ENCODE measurements around the gene PRMT3.
A peak's percentile ranks its signal among the peaks of the same experiment; 100 is the strongest.
"Not testable (repeated sequence)": the region's sequence is repeated elsewhere in the genome, so short reads cannot be mapped to it uniquely, and the experiment has no call there.

The PRMT3 gene

DNA sequence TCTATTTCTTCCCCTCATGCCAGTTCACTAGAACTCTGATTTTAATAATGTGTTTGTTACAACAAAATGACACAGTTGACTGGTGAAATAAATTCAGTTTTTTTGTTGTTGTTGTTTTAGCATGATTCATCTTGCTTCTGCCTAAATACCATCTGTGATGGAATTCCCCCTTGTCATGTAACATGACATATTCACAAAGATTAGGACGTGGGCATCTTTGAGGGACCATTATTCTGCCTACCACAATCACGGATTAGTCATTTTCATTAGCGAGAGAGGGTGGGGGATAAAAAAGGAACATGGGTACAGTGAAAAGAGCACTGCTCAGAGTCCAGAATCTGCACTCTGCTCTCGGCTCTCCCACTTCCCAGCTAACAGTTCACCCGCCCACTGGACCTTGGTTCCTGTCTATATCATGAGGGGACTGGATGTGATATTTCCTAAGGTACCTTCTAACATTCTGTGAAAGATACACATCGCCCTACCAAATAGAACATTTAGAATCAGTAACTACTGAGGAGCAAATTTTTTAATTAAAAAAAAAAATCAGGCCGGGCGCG is 12.7 kb upstream of the PRMT3 start:
- no peak for DNase-seq

- no peak for DNase-seq
Measured at GRCh38 chr11:20376162-20376730, 11.3 kb upstream of the PRMT3 start.

GRCh38 chr11:20385996-20386395 is 1.5 kb upstream of the PRMT3 start:
- not testable (repeated sequence) for DNase-seq

- peak; percentile 75 for DNase-seq
Measured at GRCh38 chr11:20388096-20389055, 860 bp downstream of the PRMT3 start.

DNA sequence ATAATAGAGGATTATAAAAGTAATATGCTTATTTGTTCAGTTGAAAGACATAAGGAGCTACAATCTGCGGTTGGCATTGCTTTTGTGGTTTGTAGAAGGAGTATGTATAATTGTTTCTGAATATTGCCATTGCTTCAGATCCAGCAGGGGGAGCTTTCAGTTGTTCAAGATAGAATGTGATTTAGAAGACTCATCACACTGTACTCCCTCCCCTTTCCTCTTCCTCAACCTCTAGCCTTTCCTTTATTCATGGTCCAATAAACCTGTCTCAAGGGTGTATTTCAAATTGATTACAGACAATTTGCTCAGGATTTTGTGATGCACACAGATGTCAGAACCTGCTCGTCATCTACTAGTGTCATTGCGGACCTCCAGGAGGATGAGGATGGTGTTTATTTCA is 9.8 kb downstream of the PRMT3 start:
- DNase-seq: peak; percentile 75

DNA sequence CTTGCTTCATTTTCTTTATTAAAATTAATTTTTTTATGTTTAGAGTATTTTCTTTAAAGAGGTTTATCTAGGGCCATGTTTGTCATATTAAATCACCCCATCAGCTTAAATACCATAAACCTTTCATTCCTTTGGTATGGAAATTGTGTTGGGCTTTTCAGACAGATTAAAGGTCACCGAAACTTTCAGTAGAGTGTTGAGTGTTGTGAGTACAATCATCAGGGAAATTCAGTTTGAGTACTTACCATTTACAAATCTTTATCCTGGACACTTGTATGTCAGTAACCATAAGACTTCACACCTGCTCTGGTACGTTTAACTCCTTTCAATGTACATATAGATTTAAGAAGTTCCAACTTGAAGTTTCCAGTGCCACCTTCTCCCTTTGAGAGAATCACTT is 12.0 kb downstream of the PRMT3 start:
- DNase-seq: no peak

DNA sequence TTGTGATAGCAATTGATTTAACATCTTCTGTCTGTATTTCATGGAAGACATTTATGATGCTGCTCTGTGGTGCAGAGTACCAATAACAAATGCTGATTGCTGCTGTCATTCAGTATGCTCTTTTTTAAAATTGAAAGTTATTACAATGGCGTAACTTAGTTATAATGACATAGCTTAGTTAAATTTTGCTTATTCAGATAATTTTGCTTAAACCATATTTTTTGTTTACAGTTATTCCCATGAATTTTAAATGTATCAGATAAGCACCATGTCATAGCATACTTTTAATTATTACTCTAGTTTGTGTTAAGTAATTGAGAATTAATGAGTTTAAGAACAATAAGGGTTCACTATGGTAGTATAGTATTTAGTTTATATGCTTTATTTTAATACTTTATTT is 15.5 kb downstream of the PRMT3 start:
- no peak for DNase-seq

DNA sequence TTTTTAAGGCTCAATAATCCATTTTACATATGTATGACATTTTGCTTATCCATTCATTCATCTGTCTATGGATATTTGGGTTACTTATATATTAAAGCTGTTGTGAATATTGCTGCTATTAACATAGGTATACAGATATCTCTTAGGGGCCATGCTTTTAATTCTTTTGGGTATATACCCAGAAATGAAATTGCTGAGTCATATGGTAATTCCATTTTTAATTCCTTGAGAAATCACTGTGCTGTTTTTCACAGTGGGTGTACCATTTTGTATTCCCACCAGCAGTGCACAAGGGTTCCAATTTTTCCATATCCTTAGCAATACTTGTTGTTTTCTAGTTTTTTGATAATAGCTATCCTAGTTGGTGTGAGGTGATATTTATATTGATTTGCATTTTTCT is 19.0 kb downstream of the PRMT3 start:
- DNase-seq: no peak

DNA sequence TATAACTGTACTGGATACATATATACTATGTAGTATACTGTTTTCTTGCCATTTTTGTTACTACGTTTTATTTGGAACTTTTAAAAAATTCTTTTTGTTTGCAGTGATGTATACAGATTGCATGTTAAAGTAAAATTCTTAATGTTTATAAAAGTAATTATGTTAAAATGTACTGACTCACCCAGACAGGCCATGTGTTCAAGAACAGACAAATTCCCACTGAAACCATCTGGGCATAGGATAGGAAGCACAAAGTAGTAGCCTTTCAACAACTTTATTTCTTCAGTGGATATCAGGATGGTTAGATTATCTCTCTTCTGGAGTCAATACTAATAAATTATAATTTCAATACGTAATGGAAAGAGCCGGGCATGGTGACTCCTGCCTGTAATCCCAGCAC is 19.8 kb downstream of the PRMT3 start:
- DNase-seq: no peak

- DNase-seq: no peak
Measured at GRCh38 chr11:20415432-20415831, 27.9 kb downstream of the PRMT3 start.

DNA sequence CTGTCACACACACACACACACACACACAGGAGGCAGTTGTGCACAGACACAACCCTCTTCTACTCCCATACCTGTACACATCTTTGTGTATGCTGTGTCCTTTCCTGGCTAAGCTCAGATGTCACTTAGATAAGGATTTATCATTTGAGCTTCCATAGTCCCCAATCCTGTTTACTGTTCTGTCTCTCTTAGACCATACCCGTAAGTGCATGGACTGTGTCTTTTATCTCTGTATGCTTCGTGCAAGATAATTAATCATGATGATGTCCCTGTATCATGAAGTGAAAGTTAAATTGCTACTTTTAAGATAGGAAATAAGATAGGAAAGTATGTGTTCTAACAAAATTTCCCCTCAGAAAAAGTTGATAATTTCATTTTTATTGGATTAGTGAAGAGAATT is 30.3 kb downstream of the PRMT3 start:
- DNase-seq: no peak

DNA sequence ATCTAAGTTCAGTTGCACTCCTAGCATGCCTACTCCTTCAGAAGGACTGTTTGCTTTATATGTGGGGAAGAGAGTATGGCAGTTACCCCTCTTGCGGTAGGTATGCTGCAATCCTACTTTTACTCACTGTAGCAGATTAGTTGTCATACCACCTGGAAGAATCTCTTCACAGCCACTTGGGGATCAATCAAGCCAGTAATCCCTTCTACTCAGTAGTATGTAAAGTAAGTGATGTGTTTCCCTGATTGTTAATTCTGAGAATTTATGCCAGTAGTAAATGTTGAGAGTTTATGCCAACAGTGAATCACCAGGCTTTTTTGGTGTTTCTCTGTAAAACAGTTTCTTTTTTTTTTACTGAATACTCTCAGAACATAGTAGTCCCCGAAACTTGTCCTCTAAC is 34.4 kb downstream of the PRMT3 start:
- DNase-seq: no peak

DNA sequence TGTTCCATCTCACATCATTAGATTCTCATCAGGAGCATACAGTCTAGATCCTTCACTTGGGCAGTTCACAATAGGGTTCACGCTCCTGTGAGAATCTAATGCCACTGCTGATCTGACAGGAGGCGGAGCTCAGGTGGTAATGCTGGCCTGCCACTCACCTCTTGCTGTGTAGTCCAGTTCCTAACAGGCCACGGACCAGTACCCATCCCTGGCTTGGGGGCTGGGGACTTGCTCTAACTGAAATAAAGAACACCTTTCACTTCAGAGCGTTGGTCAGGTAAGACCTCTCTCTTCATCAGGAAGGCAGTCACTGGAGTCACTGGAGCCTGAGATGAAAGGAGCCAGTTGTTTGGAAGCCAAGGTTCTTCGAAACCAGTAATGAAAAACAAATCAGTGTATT is 41.7 kb downstream of the PRMT3 start:
- DNase-seq: no peak

DNA sequence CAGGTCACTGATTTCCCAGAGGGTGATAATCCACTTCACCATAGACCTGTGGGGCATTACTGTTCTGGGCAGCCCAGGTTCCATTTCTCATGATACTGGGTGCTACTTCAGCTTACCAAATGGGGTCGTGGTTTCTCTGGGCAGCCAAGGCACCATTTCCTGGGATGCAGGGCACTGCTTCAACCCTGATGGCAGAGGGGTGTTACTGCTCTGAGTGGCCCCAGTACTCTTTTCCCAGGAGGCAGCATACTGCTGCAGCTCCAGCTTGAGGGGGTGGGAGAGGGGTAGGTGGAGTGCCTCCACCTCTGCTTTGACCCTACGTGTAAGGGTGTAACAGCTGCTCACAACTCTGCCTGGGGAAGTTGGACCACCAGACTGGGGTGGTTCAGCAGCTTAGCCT is 51.1 kb downstream of the PRMT3 start:
- no peak for DNase-seq

DNA sequence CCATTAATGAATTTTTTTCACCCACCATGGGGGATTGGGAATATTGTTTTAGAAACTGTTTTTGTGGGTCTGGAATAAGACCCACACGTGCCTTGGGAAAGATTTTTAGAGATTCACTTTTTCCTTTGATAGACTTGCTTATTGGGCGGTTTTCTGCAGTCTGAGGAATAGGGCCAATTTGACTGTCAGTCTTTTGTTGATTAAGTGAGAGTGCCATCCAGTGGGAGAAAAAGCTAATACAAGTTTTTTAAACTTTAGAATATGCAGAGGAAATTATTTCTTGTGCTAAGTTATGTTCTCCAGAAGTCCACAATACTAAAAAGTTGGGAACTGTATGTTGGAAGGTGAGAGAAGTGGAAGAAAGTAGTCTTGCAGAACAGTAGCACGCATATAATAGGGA is 56.1 kb downstream of the PRMT3 start:
- DNase-seq: peak; percentile 52

- no peak for DNase-seq
Measured at GRCh38 chr11:20444535-20444934, 57.0 kb downstream of the PRMT3 start.

- no peak for DNase-seq
Measured at GRCh38 chr11:20448834-20449233, 61.3 kb downstream of the PRMT3 start.

DNA sequence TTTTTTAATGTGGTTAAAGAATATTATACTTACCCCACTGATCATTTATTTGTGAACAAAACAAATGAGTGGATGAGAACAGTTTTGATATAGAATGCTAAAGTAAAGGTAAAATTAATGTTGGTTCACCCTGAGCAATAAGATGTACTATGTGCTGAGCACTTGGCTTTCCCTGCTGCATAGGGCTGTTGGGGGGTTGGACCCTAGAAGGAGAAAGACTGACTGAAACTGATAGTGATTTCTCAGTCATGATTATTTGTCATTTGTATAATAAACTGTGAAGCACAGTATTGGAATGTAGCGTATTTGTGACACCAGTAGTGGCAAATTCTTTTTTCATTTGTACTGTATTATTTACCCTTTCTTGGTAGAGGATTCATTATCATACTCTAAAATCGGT is 63.3 kb downstream of the PRMT3 start:
- DNase-seq: no peak

- DNase-seq: no peak
Measured at GRCh38 chr11:20451568-20451967, 64.1 kb downstream of the PRMT3 start.

DNA sequence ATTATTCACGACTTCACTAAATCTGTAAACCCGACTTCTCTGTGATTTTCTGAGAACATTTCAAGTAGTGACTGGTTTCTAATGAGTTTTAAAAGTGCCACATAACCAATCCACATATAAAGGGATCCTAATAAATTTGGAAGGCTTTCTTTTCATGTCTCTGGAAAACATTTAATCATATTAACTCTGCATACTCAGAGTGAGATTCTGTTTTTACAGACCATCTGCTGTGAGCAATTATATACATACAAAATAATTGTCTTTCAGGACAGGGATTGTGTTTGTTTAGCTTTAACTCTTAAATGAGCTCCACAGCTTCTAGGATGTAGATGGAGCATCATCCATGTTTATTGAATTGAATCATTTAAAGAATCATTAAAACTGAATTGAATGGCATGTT is 65.1 kb downstream of the PRMT3 start:
- no peak for DNase-seq

- DNase-seq: no peak
Measured at GRCh38 chr11:20453657-20454316, 66.3 kb downstream of the PRMT3 start.

DNA sequence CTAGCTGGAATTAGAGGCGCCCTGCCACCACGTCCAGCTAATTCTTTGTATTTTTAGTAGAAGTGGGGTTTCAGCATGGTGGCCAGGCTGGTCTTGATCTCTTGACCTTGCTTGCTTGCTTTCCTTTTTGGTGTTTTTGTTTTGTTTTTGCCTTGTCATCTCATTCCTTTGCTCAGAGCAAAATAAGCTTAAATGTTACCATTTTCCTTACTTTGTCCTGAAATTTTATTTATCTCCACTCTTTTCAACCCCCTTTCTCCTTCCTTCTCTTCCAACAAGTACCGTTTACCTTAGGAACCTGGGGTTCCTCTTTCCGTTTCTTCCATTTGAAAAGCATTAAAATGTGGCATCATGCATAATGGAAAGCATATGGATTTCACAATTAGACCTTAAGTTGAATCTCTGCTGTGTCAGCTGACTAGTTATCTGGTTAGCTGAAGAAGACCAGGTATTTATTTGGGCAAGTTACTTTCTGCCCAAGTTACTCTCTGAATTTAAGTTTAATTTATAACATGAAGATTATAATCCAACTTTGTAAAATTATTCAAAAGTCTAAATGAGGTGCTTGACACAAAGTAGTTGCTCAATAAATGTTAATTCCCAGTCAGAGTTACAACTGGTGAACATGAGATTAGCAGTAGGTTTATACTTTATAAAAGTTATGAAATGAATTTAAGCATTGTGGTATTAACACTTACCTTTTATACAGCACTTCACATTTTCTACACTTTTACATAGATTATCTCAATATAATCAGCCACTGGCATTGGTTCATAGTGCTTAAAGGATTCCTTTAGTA is 69.7 kb downstream of the PRMT3 start:
- no peak for DNase-seq

Data from DMS53 (cell line).